Mucosa of stomach (tissue), 1 donor: ENCODE measurements around the gene TMEM43.
"Not testable (repeated sequence)": the region's sequence is repeated elsewhere in the genome, so short reads cannot be mapped to it uniquely, and the experiment has no call there.

Source experiments
- H3K27me3 ChIP-seq: one replicate; pipeline ENCODE4 v1.7.0; 2013; ENCODE audit warnings: mild to moderate bottlenecking, low read length; ENCODE audit not compliant: control insufficient read depth, insufficient read depth
- H3K36me3 ChIP-seq: one replicate; pipeline ENCODE4 v1.7.0; 2013; ENCODE audit warnings: low read length; ENCODE audit not compliant: control insufficient read depth, insufficient read depth
- H3K4me1 ChIP-seq: one replicate; pipeline ENCODE4 v1.7.0; 2013; ENCODE audit warnings: mild to moderate bottlenecking, low read length; ENCODE audit not compliant: control insufficient read depth, insufficient read depth
- H3K4me3 ChIP-seq: one replicate; pipeline ENCODE4 v1.7.0; 2013; ENCODE audit warnings: low read length
- H3K9ac ChIP-seq: one replicate; pipeline ENCODE4 v1.7.0; 2013; ENCODE audit warnings: mild to moderate bottlenecking, low read length, moderate library complexity
- H3K9me3 ChIP-seq: one replicate; pipeline ENCODE4 v1.7.0; 2013; ENCODE audit warnings: mild to moderate bottlenecking, low read length, moderate library complexity; ENCODE audit not compliant: control insufficient read depth
- donor health status: Pancreatic carcinoma.

The TMEM43 gene, protein sequence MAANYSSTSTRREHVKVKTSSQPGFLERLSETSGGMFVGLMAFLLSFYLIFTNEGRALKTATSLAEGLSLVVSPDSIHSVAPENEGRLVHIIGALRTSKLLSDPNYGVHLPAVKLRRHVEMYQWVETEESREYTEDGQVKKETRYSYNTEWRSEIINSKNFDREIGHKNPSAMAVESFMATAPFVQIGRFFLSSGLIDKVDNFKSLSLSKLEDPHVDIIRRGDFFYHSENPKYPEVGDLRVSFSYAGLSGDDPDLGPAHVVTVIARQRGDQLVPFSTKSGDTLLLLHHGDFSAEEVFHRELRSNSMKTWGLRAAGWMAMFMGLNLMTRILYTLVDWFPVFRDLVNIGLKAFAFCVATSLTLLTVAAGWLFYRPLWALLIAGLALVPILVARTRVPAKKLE

GRCh38 chr3:14124615-14125192 lies at the start of gene TMEM43, which contains the start of gene CHCHD4:
TSS of gene TMEM43 (plus strand) at chr3:14125052. CDS start at chr3:14125194, 142 bp downstream.
TSS of gene CHCHD4 (minus strand) at chr3:14124870. CDS start at chr3:14124676, 194 bp downstream.
- peak within 1 kb of the TSS; percentile 89 for H3K9ac ChIP-seq
- no peaks in the 10 kb centered on the region for H3K9me3 ChIP-seq
- H3K4me3 ChIP-seq = peak within 1 kb of the TSS; percentile 95
- peaks cover 5% of the 10 kb centered on the region for H3K36me3 ChIP-seq
- H3K4me1 ChIP-seq = peaks cover 27% of the 10 kb centered on the region
- H3K27me3 ChIP-seq = no peaks in the 10 kb centered on the region

DNA sequence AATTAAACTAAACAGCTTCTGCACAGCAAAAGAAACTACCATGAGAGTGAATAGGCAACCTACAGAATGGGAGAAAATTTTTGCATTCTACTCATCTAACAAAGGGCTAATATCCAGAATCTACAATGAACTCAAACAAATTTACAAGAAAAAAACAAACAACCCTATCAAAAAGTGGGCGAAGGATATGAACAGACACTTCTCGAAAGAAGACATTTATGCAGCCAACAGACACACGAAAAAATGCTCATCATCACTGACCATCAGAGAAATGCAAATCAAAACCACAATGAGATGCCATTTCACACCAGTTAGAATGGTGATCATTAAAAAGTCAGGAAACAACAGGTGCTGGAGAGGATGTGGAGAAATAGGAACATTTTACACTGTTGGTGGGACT lies 49.6 kb upstream of the TMEM43 start:
- H3K9me3 ChIP-seq, H3K36me3 ChIP-seq, H3K9ac ChIP-seq, H3K27me3 ChIP-seq, H3K4me1 ChIP-seq, H3K4me3 ChIP-seq: not testable (repeated sequence)

DNA sequence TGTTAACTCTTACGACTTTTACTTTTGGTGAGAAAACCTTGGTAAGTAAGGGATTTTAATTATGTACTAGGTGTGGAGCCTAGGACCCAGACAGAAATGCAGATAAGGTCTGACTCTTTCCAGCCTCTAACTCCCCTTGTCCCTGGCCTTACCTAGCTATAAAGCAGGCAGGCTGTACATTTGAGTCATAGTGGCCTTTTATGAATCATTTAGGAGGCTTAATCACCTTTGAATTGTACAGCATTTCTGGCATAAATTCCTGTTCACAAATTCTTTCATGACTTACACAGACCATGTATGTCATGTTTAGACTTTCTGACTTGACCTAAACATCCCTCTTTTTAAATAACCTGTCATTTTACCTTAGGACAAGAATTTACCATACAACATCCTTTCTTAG lies 47.5 kb upstream of the TMEM43 start:
- Histone ChIP-seq H3K4me1 (no peaks in the 10 kb centered on the region), H3K9me3 (no peaks in the 10 kb centered on the region), H3K9ac (no peak overlapping the region), H3K27me3 (no peaks in the 10 kb centered on the region), H3K4me3 (no peak overlapping the region), H3K36me3 (no peaks in the 10 kb centered on the region)

DNA sequence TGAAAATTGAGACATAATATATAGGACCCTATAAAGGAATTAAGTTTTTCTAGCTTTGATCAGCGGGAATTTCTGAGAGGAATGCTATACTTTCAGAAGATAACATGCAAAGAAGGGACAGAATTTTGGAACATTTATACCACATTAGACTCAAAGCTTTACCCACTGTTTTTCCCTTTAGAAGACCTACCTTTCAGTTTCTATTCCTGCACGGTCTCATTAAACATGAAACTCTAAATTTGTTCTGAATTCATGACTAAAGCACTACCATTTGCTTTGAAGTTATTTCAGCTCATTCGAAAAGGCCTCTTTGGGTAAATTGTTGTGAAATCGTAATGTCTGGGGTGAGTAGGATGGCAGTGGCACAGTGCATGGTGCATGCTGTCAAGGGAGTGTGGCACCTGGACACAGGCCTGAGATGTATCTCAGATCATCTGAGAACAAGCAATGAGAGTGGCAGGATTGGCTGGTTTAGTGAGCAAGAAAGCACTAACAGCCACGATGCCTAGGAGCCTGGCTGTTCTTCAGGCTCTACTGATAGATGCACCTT lies 42.7 kb upstream of the TMEM43 start:
- H3K4me1 ChIP-seq = no peaks in the 10 kb centered on the region
- no peak overlapping the region for H3K4me3 ChIP-seq
- H3K9ac ChIP-seq = no peak overlapping the region
- H3K36me3 ChIP-seq = no peaks in the 10 kb centered on the region
- no peaks in the 10 kb centered on the region for H3K9me3 ChIP-seq
- no peaks in the 10 kb centered on the region for H3K27me3 ChIP-seq

GRCh38 chr3:14087461-14087860 lies 37.4 kb upstream of the TMEM43 start:
- not testable (repeated sequence) for H3K27me3 ChIP-seq, H3K9me3 ChIP-seq, H3K36me3 ChIP-seq, H3K4me3 ChIP-seq, H3K4me1 ChIP-seq, H3K9ac ChIP-seq

DNA sequence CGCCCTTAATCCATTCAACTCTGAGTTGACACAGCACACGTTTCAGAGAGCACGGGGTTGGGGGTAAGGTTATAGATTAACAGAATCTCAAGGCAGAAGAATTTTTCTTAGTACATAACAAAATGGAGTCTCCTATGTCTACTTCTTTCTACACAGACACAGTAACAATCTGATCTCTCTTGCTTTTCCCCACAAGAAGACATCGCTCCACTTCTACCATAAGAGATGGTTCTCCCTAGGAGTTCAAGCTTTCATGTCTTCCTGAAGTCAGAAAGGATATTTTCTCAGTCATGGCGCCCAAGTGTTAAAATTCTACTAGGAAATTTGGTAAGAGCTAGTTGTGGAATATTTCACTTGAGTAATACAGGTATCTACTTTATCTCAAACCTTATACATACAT lies 32.9 kb upstream of the TMEM43 start:
- not testable (repeated sequence) for H3K36me3 ChIP-seq, H3K9me3 ChIP-seq, H3K4me3 ChIP-seq, H3K4me1 ChIP-seq, H3K27me3 ChIP-seq, H3K9ac ChIP-seq

- Histone ChIP-seq H3K9me3 (no peaks in the 10 kb centered on the region), H3K36me3 (no peaks in the 10 kb centered on the region), H3K9ac (no peak overlapping the region), H3K4me3 (no peak overlapping the region), H3K4me1 (no peaks in the 10 kb centered on the region), H3K27me3 (no peaks in the 10 kb centered on the region)
Observed at GRCh38 chr3:14092464-14092863, 32.4 kb upstream of the TMEM43 start.

- Histone ChIP-seq H3K27me3 (no peaks in the 10 kb centered on the region), H3K9ac (no peak overlapping the region), H3K9me3 (no peaks in the 10 kb centered on the region), H3K4me3 (no peak overlapping the region), H3K36me3 (no peaks in the 10 kb centered on the region), H3K4me1 (no peaks in the 10 kb centered on the region)
Observed at GRCh38 chr3:14093831-14094230, 31.0 kb upstream of the TMEM43 start.

DNA sequence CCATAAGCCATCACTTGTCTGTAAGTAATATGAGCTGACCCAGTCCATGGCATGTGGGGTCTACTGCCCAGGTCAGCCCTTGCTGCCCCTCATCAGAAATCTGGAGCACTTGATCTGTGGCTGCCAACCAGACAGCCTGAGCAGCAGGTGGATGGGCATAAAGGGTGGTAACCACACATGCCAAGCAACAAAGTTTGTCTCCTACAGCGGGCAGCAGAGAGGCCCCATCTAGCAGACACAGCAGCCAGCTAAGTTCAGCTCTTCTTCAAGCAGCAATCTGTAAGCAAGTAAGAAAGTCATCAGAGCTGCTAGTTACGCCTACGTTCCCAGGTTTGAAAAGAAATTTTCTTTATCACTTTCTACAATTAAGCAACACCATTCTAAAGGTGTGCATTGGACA lies 28.1 kb upstream of the TMEM43 start:
- Histone ChIP-seq H3K4me1 (no peaks in the 10 kb centered on the region), H3K36me3 (no peaks in the 10 kb centered on the region), H3K9me3 (no peaks in the 10 kb centered on the region), H3K4me3 (no peak overlapping the region), H3K27me3 (no peaks in the 10 kb centered on the region), H3K9ac (no peak overlapping the region)

GRCh38 chr3:14097616-14098391 lies 27.0 kb upstream of the TMEM43 start:
- H3K9me3 ChIP-seq = no peaks in the 10 kb centered on the region
- H3K9ac ChIP-seq = no peak overlapping the region
- H3K4me3 ChIP-seq = no peak overlapping the region
- H3K36me3 ChIP-seq = no peaks in the 10 kb centered on the region
- no peaks in the 10 kb centered on the region for H3K27me3 ChIP-seq
- H3K4me1 ChIP-seq = no peaks in the 10 kb centered on the region

GRCh38 chr3:14109821-14110220 lies 15.0 kb upstream of the TMEM43 start:
- H3K9me3 ChIP-seq, H3K27me3 ChIP-seq, H3K4me1 ChIP-seq, H3K9ac ChIP-seq, H3K36me3 ChIP-seq, H3K4me3 ChIP-seq: not testable (repeated sequence)

- no peak overlapping the region for H3K4me3 ChIP-seq
- no peaks in the 10 kb centered on the region for H3K9me3 ChIP-seq
- no peaks in the 10 kb centered on the region for H3K27me3 ChIP-seq
- H3K9ac ChIP-seq = no peak overlapping the region
- no peaks in the 10 kb centered on the region for H3K4me1 ChIP-seq
- H3K36me3 ChIP-seq = no peaks in the 10 kb centered on the region
Observed at GRCh38 chr3:14110699-14111098, 14.2 kb upstream of the TMEM43 start.
